VCaP (cell line): Measurements from ENCODE around the gene AP1G2.
A peak's percentile ranks its signal among the peaks of the same experiment; 100 is the strongest.

Experiments
- H3K27ac ChIP-seq: fragments of 450-650 bp; 2 replicates; pipeline ENCODE4 v1.5.1; 2017
- TF ChIP-seq, protein P1 (sequence below): fragments of 450-650 bp; conservative IDR thresholded peaks from 2 replicates; pipeline ENCODE4 v1.5.1; 2017; ENCODE audit warnings: mild to moderate bottlenecking, moderate library complexity

The AP1G2 gene

DNA sequence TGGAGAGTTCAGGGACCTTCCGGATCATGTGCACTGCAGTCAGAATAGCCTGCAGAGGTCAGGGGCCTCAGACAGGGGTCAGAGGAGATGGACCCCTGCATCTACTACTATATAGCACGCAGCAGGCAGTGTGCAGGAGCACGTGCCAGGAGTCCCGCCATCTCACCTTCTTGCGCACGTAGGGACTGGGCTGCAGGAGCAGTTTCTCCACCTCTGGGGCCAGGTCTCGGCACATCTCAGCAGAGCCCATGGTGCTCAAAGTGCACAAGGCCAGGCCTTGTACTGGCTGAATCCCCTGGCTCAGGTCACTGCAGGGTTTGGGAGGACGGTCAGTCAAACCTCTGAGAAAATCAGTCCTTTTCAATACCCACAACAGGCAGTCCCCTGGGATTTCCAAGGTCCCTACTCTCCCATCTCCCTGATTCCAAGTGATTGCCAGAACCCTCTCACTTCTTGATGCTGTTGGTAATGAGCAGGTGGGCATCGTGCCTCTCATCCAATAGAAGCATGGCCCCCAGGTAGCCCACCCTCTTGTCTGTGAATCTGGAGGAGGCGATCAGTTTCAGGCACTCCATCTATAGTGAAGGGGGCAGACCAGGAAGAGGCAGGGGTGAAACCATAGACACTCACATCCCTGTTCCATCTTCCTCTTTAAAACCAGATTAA is 1.3 kb downstream of the AP1G2 start:
- H3K27ac ChIP-seq, result peak overlapping the region; percentile 88
- TF ChIP-seq, protein P1, sequence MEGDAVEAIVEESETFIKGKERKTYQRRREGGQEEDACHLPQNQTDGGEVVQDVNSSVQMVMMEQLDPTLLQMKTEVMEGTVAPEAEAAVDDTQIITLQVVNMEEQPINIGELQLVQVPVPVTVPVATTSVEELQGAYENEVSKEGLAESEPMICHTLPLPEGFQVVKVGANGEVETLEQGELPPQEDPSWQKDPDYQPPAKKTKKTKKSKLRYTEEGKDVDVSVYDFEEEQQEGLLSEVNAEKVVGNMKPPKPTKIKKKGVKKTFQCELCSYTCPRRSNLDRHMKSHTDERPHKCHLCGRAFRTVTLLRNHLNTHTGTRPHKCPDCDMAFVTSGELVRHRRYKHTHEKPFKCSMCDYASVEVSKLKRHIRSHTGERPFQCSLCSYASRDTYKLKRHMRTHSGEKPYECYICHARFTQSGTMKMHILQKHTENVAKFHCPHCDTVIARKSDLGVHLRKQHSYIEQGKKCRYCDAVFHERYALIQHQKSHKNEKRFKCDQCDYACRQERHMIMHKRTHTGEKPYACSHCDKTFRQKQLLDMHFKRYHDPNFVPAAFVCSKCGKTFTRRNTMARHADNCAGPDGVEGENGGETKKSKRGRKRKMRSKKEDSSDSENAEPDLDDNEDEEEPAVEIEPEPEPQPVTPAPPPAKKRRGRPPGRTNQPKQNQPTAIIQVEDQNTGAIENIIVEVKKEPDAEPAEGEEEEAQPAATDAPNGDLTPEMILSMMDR, result no peak

DNA sequence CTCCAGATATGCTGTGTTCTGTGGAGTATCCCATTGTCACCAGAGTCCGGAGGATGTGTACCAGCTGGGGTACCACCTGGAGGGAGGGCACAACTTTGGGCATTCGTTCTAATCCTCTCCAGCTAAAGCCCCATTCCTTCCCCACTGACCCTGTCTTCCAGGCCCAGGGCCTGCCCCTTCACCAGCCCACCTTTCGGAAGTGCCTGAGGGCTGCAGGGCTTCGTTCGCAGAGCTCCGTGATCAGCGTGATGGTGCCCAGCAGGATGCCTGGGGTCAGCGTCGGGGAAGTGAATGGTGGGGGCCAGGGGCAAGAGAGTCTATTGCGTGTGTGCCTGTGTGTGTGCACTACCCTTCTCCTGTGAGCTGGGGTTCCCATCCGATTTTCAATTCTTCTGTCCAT is 2.0 kb downstream of the AP1G2 start:
- TF ChIP-seq, protein P1, result no peak

DNA sequence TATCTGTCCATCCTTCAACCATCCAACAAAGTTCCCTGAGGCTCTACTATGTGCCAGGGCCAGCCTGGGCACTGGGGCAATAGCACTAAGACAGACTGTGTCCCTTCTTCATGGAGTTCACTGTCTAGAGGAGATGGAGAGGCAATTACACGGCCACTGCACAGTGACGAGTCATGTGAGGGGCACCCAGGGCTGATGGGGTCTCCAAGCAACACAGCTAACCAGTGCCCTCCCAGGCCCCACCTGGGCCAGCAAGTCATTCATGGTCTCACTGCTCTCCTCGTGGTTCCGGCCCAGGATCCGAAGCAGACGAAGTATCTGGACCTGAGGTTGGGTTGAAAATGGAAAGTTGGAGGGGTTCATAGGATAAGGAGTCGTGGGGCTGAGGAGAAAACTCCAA is 2.7 kb downstream of the AP1G2 start:
- TF ChIP-seq, protein P1, result no peak
- no peak overlapping the region for H3K27ac ChIP-seq

More for the DNA sequence above, 2.0 kb downstream of the AP1G2 start:
- H3K27ac ChIP-seq, result no peak overlapping the region

DNA sequence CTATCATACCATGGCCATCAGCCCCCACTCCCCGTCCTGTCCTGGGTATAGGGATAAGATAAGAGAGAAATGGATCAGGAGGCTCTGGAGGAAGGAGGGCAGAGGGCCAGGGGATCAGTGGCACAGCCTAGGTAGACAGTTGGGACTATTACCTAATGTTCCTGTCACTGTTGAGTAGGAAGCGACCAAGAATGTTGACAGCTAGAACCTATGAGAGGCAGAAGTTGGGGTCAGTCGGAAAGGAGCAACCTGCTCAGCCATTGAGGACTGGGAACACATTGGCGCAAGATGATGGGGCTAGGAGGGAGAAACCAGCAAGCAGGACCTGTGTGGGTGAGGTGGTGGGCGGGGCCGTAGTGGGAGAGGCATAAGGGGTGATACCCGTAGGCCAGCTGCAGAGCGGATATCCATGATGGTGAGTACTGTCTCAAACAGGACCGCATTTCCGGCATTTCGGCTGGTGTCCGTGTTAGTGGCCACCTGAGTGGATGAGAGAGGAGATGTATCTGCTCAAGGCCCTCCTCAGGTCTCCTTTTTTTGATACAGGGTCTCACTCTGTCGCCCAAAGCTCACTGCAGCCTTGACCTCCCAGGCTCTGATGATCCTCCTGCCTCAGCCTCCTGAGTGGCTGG is 3.3 kb downstream of the AP1G2 start:
- no peak overlapping the region for H3K27ac ChIP-seq
- TF ChIP-seq, protein P1, result no peak

DNA sequence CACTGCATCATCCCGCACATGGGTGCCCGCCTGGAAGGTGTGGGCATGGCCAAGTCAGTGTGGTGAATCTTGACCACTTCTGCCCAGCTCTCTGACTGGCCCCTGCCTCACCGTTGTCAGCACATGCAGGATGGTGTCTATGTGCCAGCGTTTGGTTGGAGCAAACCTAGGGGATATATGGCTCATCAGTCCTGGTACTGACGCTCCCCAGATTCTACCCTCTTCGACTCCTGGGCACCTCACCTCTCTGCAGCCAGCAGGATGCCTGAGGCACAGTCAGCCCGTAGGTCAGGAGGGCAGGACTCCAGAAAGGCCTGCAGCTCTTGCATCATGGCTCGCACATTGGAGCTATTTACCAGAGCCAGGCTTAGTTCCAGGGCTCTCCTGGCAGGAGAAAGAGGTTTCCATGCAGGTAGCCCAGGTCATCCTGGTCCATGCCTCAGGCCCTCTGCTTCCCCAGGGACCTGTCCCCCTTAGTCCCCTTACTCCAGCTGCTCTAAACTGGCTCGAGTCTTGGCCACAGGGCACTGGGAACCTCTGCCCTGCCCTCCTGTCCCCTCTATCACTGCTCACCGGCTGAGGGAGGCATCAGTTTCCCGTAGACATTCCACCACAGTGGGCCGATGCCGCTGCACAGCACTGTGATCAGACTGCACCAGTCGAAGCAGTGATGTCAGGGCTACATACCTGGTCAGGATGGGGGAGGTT is 4.0 kb downstream of the AP1G2 start:
- no peak overlapping the region for H3K27ac ChIP-seq
- TF ChIP-seq, protein P1, result no peak

DNA sequence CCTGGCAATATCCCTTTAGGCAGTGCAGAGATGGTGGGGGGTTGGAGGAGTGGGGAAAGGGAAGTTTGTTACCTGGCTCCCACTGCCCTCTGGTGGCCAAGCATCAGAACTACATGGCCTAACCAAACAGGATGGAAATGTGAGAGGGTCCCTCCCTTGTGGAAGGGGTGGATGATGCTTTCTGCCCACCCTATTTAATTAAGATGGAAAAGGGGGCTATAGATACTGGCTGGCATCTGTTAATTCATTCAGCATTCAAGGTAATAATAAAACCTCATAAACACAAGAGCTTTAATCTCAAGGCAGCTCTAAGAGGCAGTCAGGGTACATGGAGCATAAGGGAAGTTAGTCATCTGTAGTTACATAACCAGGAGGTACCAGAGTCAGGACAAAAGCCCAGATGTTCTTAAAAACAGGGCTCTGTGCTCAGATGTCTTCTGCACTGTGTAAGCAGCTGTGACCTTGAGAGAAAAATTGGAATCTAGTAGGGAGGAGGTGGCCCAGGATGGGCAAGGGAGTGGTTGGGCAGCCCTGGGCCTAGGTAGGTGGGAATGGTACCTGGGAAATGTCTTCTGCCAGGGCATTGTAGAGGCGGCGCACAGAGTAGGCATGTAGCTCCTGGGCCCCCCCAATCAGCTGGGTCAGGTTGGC is 4.6 kb downstream of the AP1G2 start:
- TF ChIP-seq, protein P1, result peak; percentile 91
- no peak overlapping the region for H3K27ac ChIP-seq
